HG02852 (cell line): ENCODE results near the gene PNPLA2.

Experiments used
- ATAC-seq: cut with Tn5 transposase; IDR thresholded peaks from one replicate; pipeline ENCODE4 v1.9.1; 2021; ENCODE audit warnings: mild to moderate bottlenecking, moderate library complexity; ENCODE audit not compliant: unreplicated experiment

PNPLA2 gene

GRCh38 chr11:815675-816432 is 2.9 kb upstream of the PNPLA2 start:
- no peak for ATAC-seq

DNA sequence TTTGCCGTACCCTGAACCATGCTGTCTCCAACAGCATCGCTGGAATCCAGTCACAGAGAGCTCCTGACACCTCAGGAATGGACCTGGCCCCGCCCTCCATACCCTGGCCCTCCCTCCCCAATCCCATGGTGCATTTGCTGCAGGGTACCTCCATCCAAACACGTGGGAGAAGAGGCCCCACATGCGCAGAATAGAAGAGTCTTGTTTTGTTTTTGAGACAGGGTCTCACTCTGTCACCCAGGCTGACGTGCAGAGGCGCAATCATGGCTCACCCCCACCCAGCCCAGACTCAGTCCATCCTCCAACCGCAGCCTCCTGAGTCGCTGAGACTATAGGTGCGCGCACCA is 2.3 kb upstream of the PNPLA2 start:
- ATAC-seq: no peak

DNA sequence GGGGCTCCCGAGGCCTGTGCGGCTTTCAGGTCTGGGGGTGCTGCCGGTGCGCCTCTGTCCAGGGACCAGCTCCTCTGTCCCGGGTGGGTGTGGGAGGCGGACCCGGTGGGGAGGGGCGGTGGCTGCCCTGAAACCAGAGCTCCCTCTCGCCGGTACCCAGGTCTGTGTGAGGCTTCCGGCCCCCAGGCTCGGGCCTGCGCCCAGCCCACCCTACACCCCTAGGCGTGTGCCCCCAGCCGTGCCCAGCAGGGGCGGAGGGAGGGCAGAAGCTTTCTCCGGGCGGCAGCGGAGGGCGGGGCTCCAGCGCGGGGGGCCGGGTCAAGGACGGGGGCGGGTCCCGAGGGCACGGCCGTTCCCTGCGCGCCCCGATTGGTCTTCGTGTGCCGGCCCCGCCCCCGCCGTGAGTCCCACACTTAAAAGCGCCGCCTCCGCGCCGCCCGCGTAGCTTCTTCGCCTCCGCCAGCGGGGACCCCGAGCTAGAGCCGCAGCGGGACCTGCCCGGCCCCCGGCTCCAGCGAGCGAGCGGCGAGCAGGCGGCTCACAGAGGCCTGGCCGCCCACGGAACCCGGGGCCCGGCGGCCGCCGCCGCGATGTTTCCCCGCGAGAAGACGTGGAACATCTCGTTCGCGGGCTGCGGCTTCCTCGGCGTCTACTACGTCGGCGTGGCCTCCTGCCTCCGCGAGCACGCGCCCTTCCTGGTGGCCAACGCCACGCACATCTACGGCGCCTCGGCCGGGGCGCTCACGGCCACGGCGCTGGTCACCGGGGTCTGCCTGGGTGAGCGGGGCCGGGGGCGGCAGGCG is 616 bp downstream of the PNPLA2 start:
- peak; percentile 72 for ATAC-seq

DNA sequence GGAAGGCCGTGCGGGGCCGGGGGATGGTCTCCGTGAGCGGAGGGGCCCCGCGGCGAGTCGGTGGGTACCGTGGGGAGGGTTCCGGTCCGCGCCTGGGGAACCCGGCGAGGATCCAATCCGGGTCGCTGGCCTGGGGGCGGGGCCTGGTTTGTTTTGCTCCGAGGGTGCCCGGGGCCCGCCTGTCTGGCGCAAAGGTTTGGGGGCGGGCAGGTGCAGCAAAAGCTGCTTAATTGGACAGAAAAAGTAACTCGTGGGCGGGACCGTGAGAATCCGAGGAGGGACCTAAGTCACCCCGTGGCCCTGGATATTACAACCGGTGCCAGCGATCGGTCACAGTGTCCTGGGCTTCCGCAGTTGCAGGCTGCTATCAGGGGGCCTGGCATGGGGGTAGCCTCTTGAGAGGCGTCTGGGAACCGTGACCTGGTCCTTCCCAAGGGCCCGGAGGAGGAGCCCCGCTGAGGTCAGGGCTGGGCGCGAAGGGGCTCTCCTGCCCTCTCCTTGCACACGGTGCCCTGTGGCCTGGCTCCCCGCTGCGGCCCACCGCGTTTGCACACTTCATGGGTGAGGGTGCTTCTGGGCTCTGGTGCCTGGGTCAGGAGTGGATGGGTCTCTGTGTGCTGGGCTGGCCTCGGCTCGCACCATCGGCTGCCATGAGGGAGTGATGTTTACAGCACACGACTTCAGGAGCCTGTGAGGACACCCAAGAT is 1.4 kb downstream of the PNPLA2 start:
- peak; percentile 60 for ATAC-seq

DNA sequence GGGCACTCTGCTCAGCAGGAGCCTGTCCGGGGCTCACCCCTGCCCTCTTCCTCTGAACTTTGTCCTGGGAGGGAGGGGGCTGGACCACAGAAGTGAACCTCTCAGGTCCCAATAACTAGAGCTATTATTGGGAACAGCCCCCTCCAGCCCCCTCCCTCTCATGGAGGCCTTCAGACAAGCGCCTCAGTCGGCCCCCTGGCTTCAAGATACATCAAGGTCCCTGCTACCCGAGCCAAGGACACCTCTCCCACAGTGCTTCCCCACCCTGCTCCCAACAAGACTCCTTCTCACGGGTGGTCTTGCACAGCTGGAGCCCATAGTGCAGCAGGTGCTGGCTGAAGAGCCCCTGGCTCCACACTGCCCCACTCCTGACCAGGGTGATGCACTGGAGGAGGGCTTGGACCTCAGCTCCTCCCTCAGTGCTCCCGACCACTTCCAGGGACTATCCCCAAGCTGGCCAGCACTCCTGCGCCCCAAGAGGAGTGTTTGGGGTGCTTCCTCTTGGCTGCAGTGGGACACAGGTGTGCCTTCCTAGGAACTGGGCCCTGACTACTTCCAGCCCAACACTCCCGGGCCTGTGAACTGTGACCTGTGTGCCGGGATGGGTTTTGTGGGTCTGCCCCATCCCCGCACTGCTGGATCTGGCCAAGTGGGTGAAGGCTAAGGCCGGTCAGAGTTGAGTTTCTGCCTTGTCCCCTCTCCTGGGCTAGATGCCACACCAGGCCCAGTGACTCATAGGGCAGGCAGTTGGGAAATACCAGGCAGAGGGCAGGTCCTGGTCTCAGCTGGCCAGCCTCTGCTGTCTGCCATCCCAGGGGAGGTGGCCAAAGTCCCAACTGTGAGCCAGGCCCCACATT is 2.2 kb downstream of the PNPLA2 start:
- no peak for ATAC-seq

- ATAC-seq: no peak
These were observed 3.0 kb downstream of the PNPLA2 start for GRCh38 chr11:821512-822371.

GRCh38 chr11:823441-824291 is 5.0 kb downstream of the PNPLA2 start:
- ATAC-seq: no peak

DNA sequence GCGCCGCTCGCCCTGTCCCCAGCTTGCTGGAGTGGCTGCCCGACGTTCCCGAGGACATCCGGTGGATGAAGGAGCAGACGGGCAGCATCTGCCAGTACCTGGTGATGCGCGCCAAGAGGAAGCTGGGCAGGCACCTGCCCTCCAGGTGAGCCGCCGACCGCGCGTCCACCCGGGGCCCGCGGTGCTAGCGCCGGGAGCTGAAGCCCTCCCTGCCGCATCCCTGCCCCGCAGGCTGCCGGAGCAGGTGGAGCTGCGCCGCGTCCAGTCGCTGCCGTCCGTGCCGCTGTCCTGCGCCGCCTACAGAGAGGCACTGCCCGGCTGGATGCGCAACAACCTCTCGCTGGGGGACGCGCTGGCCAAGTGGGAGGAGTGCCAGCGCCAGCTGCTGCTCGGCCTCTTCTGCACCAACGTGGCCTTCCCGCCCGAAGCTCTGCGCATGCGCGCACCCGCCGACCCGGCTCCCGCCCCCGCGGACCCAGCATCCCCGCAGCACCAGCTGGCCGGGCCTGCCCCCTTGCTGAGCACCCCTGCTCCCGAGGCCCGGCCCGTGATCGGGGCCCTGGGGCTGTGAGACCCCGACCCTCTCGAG is 5.7 kb downstream of the PNPLA2 start:
- ATAC-seq: no peak

- no peak for ATAC-seq
These were observed 6.2 kb downstream of the PNPLA2 start for GRCh38 chr11:824942-825341.

- ATAC-seq: no peak
These were observed 6.9 kb downstream of the PNPLA2 start for GRCh38 chr11:825366-826226.

DNA sequence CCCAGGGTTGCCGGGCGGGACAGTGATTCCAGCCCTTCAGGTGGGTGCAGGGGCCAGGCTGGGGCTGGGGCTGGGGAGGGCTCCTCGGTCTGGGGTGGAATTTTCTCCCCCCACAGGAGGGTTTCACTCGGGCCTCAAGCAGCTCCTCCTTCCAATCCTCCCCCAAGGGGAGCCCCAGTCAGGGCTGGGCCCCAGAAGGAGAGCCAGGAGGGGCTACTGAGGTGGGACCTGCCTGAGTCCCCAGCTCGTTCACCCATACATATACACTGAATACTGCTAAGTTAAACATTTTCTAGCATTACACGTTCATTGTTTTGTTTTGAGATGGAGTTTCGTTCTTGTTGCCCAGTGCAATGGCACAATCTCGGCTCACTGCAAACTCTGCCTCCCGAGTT is 7.5 kb downstream of the PNPLA2 start:
- no peak for ATAC-seq

DNA sequence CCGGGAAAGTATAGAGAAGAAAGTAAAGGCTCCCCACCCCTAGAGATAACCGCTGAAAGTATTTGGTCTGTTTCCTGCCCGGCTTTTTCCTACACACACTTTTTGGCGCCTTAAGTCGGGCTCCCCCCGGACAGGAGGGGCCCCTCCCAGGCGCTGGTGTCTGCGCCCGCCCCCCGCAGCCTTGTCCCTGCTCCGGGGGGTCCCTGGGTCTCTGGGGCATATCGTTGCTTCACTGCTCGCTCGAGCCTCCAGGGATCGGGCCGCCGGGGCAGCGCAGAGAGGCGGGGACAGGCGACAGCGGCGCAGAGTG is 8.1 kb downstream of the PNPLA2 start:
- no peak for ATAC-seq

GRCh38 chr11:827146-827896 is 8.6 kb downstream of the PNPLA2 start:
- ATAC-seq: no peak

GRCh38 chr11:827897-828192 is 9.1 kb downstream of the PNPLA2 start, which contains the start of gene CRACR2B:
CRACR2B (plus strand) TSS chr11:827919; CDS start chr11:828608, 689 bp downstream.
- no peak for ATAC-seq

DNA sequence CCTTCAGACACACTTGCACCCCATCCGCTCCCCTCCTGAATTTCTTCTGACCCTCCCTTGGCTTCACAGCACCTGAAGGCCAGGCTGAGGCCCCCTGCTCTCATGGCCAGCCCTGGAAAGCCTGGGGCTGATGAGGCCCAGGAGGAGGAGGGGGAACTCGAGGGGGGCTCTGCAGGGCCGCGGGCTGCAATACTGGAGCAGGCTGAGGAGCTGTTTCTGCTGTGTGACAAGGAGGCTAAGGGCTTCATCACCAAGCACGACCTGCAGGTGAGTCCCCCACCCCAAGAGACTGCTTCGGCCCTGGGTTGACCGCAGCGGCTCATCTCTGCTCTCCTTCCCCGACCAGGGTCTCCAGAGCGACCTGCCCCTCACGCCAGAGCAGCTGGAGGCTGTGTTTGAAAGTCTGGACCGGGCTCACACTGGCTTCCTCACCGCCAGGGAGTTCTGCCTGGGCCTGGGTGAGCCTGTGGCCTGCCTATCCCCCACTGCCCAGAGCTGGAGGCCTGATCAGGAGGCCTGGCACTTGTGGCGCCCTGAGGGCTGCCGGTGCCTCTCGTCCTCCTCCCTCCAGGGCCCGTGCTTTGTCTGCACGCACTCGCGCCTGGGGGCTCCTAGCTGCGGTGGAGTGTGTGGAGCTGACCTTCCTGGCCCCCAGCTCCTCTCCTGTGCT is 9.9 kb downstream of the PNPLA2 start:
- no peak for ATAC-seq

DNA sequence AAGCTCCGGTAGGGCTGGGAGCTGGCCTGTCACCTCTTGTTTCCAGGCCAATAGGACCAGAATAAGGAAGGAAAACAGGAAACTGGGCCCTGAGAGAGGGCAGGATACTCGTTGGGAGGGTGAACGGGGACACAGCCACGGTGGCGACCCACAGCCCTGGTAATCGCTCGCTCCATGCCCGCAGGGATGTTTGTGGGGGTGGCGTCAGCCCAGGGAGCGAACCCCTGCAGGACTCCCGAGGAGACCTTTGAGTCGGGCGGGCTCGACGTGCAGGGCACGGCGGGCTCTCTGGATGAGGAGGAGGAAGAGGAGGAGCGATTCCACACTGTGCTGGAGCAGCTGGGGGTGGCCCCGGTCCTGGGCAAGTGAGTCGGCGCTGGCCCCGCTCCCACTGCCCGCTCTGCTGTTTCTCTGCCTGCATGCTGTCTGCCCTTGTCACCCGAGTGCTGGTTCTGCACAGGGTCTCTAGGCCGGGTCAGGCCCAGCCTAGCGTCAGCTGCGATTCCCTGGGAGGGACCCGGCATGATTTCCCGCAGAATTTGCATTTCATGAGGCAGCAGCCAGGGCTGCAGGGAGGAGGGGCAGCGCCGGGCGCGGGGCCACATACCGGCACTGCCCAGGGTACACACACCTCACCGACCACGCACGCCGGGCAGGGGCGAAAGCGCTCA is 10.6 kb downstream of the PNPLA2 start:
- ATAC-seq: no peak
